ENCODE data around the gene MAML2.

DNA sequence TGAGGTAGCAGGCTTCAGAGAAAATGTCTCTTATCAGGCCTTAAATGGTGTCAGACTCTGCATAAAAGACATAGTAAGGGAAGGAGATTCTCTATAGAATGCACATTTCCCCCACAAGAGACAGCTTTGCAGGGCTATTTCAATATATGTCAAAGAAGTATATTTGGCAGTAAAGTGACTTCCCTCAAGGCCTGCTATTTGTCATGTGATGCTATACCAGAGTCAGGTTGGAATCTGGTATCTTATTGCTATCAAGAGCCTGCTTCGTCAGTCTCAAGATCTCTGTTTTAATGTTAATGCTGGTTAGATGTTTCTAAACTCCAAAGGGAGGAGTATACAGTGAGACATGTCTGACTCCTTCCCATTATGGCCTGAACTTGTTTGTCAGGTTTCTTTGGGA, 378.7 kb downstream of the MAML2 start:
- TF ChIP-seq, protein P1, sequence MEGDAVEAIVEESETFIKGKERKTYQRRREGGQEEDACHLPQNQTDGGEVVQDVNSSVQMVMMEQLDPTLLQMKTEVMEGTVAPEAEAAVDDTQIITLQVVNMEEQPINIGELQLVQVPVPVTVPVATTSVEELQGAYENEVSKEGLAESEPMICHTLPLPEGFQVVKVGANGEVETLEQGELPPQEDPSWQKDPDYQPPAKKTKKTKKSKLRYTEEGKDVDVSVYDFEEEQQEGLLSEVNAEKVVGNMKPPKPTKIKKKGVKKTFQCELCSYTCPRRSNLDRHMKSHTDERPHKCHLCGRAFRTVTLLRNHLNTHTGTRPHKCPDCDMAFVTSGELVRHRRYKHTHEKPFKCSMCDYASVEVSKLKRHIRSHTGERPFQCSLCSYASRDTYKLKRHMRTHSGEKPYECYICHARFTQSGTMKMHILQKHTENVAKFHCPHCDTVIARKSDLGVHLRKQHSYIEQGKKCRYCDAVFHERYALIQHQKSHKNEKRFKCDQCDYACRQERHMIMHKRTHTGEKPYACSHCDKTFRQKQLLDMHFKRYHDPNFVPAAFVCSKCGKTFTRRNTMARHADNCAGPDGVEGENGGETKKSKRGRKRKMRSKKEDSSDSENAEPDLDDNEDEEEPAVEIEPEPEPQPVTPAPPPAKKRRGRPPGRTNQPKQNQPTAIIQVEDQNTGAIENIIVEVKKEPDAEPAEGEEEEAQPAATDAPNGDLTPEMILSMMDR (IDR thresholded peaks at IDR 0.05; ENCODE audit: borderline replicate concordance, extremely low read depth, low read length, poor library complexity, severe bottlenecking) = no peak
- TF ChIP-seq EZH2 (IDR thresholded peaks at IDR 0.05; ENCODE audit: borderline replicate concordance, low read depth, low read length, severe bottlenecking) = no peak

All from DND-41 (cell line).